Endothelial cell (in vitro differentiated cells): Measurements from ENCODE around the gene PCED1B. TPM values are rescaled to one million over a fixed set of nuclear protein-coding genes. Genes with fewer than 3 reads are reported as not detected.
"Not testable (repeated sequence)": the region's sequence is repeated elsewhere in the genome, so short reads cannot be mapped to it uniquely, and the experiment has no call there.

Source experiments
- DNase-seq: peaks from one replicate; pipeline ENCODE4 v3.0.0; 2021; ENCODE audit warnings: low spot score
- H3K27ac Mint-ChIP-seq: one replicate; pipeline ENCODE4 v1.8.0; 2021; ENCODE audit warnings: mixed read lengths, inconsistent platforms; ENCODE audit not compliant: unreplicated experiment
- H3K27me3 Mint-ChIP-seq: one replicate; pipeline ENCODE4 v1.8.0; 2021; ENCODE audit warnings: mild to moderate bottlenecking, moderate library complexity, mixed read lengths, inconsistent platforms; ENCODE audit not compliant: unreplicated experiment
- H3K36me3 Mint-ChIP-seq: one replicate; pipeline ENCODE4 v1.8.0; 2021; ENCODE audit warnings: mild to moderate bottlenecking, low read depth, mixed read lengths, inconsistent platforms; ENCODE audit not compliant: unreplicated experiment
- H3K4me1 Mint-ChIP-seq: one replicate; pipeline ENCODE4 v1.8.0; 2021; ENCODE audit warnings: mild to moderate bottlenecking, mixed read lengths, inconsistent platforms; ENCODE audit not compliant: unreplicated experiment
- H3K4me3 Mint-ChIP-seq: one replicate; pipeline ENCODE4 v1.8.0; 2021; ENCODE audit warnings: mild to moderate bottlenecking, mixed read lengths, inconsistent platforms; ENCODE audit not compliant: unreplicated experiment
- H3K9me3 Mint-ChIP-seq: one replicate; pipeline ENCODE4 v1.8.0; 2021; ENCODE audit warnings: mixed read lengths, inconsistent platforms; ENCODE audit not compliant: unreplicated experiment
- total RNA-seq: library from RNA; stranded (reverse); fragmentation: NEBNext Ultra II Directional; extraction: Animal tissue kit (Norgen Biotek cat#: 25700); gene quantifications from one replicate; pipeline ENCODE4 v1.2.1, GENCODE V29; 2021; ENCODE audit not compliant: unreplicated experiment
- TF ChIP-seq, protein P1 (sequence below): fragments of 200-600 bp; sonication (generic); IDR thresholded peaks from one replicate; pipeline ENCODE4 v1.5.0; 2021; ENCODE audit warnings: antibody characterized with exemption; ENCODE audit not compliant: unreplicated experiment

The PCED1B gene
- total RNA-seq, 1 donor from 2014 or later = 9.7 TPM

DNA sequence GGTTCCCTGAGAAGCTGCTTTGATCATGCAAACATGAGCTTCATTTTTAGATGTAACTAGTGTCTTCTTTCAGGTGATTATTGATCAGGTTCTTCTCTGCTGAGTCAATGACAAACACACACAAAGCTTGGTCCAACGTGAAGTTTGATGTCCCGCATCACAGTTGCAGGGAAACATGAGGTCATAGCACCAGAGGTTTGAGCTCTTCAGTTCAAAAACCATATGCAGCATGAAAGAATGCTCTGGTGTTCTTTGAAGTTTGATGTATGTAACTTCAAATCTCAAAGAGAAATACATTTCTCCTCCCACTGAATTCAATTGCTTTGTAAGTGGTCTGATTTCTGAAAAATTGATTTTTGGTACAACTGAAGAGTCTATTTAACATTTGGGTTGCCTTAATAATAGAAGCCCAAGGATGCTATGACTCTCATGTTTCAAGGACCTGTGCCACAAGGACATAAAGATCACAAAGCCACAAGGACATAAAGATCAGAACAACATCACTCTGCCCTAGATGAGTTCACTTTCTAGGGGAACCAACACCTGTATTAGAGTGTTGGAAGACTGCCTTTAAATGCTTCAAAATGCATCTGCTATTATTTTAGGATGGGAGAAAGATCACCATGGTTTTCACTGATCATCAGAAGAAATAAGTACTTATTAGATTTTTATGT, 31.4 kb downstream of the PCED1B start:
- H3K27ac Mint-ChIP-seq = no peak overlapping the region
- no peak for DNase-seq
- H3K9me3 Mint-ChIP-seq = no peaks in the 10 kb centered on the region
- H3K4me1 Mint-ChIP-seq = no peaks in the 10 kb centered on the region
- TF ChIP-seq, protein P1, sequence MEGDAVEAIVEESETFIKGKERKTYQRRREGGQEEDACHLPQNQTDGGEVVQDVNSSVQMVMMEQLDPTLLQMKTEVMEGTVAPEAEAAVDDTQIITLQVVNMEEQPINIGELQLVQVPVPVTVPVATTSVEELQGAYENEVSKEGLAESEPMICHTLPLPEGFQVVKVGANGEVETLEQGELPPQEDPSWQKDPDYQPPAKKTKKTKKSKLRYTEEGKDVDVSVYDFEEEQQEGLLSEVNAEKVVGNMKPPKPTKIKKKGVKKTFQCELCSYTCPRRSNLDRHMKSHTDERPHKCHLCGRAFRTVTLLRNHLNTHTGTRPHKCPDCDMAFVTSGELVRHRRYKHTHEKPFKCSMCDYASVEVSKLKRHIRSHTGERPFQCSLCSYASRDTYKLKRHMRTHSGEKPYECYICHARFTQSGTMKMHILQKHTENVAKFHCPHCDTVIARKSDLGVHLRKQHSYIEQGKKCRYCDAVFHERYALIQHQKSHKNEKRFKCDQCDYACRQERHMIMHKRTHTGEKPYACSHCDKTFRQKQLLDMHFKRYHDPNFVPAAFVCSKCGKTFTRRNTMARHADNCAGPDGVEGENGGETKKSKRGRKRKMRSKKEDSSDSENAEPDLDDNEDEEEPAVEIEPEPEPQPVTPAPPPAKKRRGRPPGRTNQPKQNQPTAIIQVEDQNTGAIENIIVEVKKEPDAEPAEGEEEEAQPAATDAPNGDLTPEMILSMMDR = no peak
- no peak overlapping the region for H3K4me3 Mint-ChIP-seq
- peaks cover 6% of the 10 kb centered on the region for H3K36me3 Mint-ChIP-seq
- H3K27me3 Mint-ChIP-seq = no peaks in the 10 kb centered on the region

DNA sequence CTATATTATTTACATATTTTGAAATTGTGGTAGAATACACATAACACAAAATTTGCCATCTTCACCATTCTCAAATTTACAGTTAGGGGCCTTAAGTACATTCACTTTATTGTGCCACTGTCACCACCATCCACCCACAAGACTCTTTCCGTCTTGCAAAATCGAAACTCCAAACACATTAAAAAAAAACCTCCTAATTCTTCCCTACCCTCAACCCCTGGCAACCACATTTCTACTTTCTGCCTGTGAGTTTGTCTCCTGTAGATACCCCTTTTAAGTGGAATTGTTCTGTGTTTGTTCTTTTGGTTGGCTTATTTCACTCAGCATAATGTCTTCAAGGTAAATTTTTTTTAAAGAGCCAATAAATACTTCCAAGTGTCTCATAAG, 32.0 kb downstream of the PCED1B start:
- peaks cover 6% of the 10 kb centered on the region for H3K36me3 Mint-ChIP-seq
- no peak overlapping the region for H3K4me3 Mint-ChIP-seq
- H3K9me3 Mint-ChIP-seq = no peaks in the 10 kb centered on the region
- DNase-seq = no peak
- H3K4me1 Mint-ChIP-seq = no peaks in the 10 kb centered on the region
- H3K27me3 Mint-ChIP-seq = no peaks in the 10 kb centered on the region
- TF ChIP-seq, protein P1 = no peak
- no peak overlapping the region for H3K27ac Mint-ChIP-seq

DNA sequence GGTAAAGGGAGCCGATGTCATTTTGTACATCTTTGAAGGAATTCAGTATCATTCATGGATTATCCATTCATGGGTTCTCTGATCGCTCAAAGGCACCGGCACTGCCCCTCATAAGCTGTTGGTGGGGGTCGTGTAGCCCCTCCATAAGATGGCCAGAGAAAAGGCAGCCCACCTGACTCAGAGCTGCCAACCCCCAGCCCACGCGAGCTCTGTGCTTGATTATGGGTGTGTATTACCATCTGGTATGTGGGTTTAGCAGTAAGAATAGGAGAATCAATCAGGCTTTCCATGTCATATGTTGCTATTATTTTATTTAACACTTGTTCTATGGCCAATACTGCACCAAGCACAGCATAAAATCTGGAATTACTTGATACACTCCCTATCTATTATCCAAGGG, 32.4 kb downstream of the PCED1B start:
- H3K4me1 Mint-ChIP-seq = no peaks in the 10 kb centered on the region
- DNase-seq = no peak
- TF ChIP-seq, protein P1 = no peak
- H3K4me3 Mint-ChIP-seq = no peak overlapping the region
- H3K27me3 Mint-ChIP-seq = no peaks in the 10 kb centered on the region
- H3K9me3 Mint-ChIP-seq = no peaks in the 10 kb centered on the region
- H3K27ac Mint-ChIP-seq = no peak overlapping the region
- H3K36me3 Mint-ChIP-seq = peaks cover 7% of the 10 kb centered on the region

DNA sequence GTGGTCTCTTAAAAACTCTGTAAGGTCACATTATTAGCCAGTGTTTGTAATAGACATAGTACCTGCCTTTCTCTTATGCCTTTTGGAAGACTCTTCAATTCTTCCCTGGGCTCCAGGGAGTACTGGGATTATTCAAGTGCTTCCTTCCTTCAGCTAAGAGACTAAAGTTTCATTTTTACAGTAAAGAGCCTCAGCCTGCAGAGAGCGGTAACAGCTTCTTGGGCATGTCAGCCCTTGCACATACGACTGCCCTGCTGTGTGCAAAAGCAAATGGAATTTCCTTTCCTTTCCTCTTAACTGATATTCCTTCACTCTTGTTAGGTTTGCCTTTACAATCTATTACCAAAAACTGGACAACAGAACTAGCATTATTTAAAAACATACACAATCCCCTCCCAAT, 33.3 kb downstream of the PCED1B start:
- Mint-ChIP-seq H3K4me3 (no peak overlapping the region), H3K27ac (no peak overlapping the region), H3K4me1 (no peaks in the 10 kb centered on the region), H3K9me3 (no peaks in the 10 kb centered on the region), H3K36me3 (peaks cover 8% of the 10 kb centered on the region), H3K27me3 (no peaks in the 10 kb centered on the region)
- TF ChIP-seq, protein P1 = no peak
- no peak for DNase-seq

DNA sequence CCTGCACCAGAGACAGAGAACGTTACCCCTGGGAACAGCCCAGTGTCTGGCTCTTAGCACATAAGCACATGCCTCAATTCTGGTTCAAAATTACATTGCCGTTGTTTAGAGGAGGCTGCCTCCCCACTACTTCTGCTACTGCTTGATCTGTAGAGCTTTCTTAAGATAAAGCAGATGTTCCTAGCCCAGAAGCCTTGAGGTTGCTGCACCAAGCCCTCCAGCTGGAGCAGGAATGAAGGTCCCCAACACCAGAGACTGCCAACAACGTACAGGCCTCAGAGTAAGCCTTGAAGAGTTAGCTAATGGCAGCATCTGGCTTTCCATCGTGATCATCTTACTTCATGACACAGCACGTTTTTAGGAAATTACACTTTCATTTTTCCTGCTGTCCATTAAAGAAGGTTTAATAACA, 35.1 kb downstream of the PCED1B start:
- peaks cover 11% of the 10 kb centered on the region for H3K36me3 Mint-ChIP-seq
- H3K4me3 Mint-ChIP-seq = no peak overlapping the region
- no peak overlapping the region for H3K27ac Mint-ChIP-seq
- no peaks in the 10 kb centered on the region for H3K9me3 Mint-ChIP-seq
- H3K27me3 Mint-ChIP-seq = no peaks in the 10 kb centered on the region
- H3K4me1 Mint-ChIP-seq = no peaks in the 10 kb centered on the region
- TF ChIP-seq, protein P1 = no peak
- DNase-seq = no peak

DNA sequence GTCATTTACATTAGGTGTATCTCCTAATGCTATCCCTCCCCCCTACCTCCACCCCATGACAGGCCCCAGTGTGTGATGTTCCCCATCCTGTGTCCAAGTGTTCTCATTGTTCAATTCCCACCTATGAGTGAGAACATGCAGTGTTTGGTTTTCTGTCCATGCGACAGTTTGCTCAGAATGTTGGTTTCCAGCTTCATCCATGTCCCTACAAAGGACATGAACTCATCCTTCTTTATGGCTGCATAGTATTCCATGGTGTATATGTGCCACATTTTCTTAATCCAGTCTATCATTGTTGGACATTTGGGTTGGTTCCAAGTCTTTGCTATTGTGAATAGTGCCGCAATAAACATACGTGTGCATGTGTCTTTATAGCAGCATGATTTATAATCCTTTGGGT, 37.9 kb downstream of the PCED1B start:
- H3K4me1 Mint-ChIP-seq, H3K27me3 Mint-ChIP-seq, H3K27ac Mint-ChIP-seq, H3K4me3 Mint-ChIP-seq, H3K9me3 Mint-ChIP-seq, DNase-seq: not testable (repeated sequence)
- peaks cover 11% of the 10 kb centered on the region for H3K36me3 Mint-ChIP-seq
